HCT116 (cell line): ENCODE data around the gene KRT77. TPM values are rescaled to one million over a fixed set of nuclear protein-coding genes. Genes with fewer than 3 reads are reported as not detected.
A peak's percentile ranks its signal among the peaks of the same experiment; 100 is the strongest.

ENCODE experiments used
- ATAC-seq: fragments of 200-7000 bp; cut with Tn5 transposase; 2 replicates; pipeline ENCODE4 v1.9.1; 2020; ENCODE audit warnings: mild to moderate bottlenecking, moderate library complexity
- BruUV-seq: library from RNA; stranded (reverse); fragments of 400-500 nt; replicated peaks from 2 replicates; lab custom pipeline; 2021; lab: Mats Ljungman, UMichigan
- CTCF ChIA-PET: fragments of 300-600 bp; sonication (Branson Sonifier 250); formaldehyde crosslinking; loops from one replicate; lab custom pipeline; 2021; ENCODE audit warnings: antibody characterized with exemption; lab: Charles Lee
- POLR2A ChIA-PET: fragments of 300-600, 350-600 bp; sonication (Branson Sonifier 250); formaldehyde crosslinking; loops from one replicate; lab custom pipeline; 2021; ENCODE audit warnings: antibody characterized with exemption; lab: Charles Lee
- RAD21 ChIA-PET, 2 experiments: fragments of 300-600 bp; sonication (Branson Sonifier 250); formaldehyde crosslinking; loops; one replicate each; lab custom pipeline; 2023; ENCODE audit warnings: low total read pairs in 2 of 2; ENCODE audit not compliant: uncharacterized antibody in 2 of 2, unreplicated experiment in 2 of 2, low non-redundant PET in 1 of 2; lab: Charles Lee
- DNase-seq: peaks from one replicate; pipeline ENCODE4 v3.0.0-alpha.2; 2010; ENCODE audit warnings: low read depth, low spot score
- H2AFZ ChIP-seq: fragments of 200-600 bp; shearing (Covaris generic), sonication (generic); 2 replicates; pipeline ENCODE4 v1.6.1; 2017; ENCODE audit warnings: low read depth, mixed run types, mixed read lengths, antibody characterized with exemption, low read length; ENCODE audit not compliant: poor library complexity, severe bottlenecking
- H3K27ac ChIP-seq: 2 replicates; pipeline ENCODE4 v1.5.1; 2012; ENCODE audit warnings: low read depth, low read length
- H3K27me3 ChIP-seq: fragments of 200-600 bp; sonication (generic); 2 replicates; pipeline ENCODE4 v1.6.1; 2016; ENCODE audit warnings: mixed run types, low read length, mixed read lengths; ENCODE audit not compliant: insufficient read depth
- H3K36me3 ChIP-seq, 2 experiments: fragments of 200-500 bp in 1 of 2; fragments of 200-600 bp in 1 of 2; sonication (Bioruptor generic) in 1 of 2; sonication (generic) in 1 of 2; 2 replicates each; pipeline versions ENCODE4 v1.5.1 to v1.6.1; 2014 to 2016; ENCODE audit warnings: low read length in 2 of 2, inconsistent platforms in 1 of 2, mixed read lengths in 1 of 2, mixed run types in 1 of 2; ENCODE audit not compliant: insufficient read depth in 2 of 2, control insufficient read depth in 1 of 2
- H3K4me1 ChIP-seq, 2 experiments: fragments of 200-600 bp in 1 of 2; sonication (generic) in 1 of 2; 2 replicates each; pipeline versions ENCODE4 v1.5.1 to v1.6.1; 2012 to 2017; ENCODE audit warnings: low read length in 2 of 2, inconsistent platforms in 1 of 2, mild to moderate bottlenecking in 1 of 2, mixed read lengths in 1 of 2, mixed run types in 1 of 2, moderate library complexity in 1 of 2; ENCODE audit not compliant: insufficient read depth in 2 of 2, control insufficient read depth in 1 of 2
- H3K4me2 ChIP-seq: fragments of 200-600 bp; sonication (generic); 2 replicates; pipeline ENCODE4 v1.6.1; 2017; ENCODE audit warnings: mixed run types, low read length, mixed read lengths
- H3K4me3 ChIP-seq, 2 experiments: fragments of 200-600 bp in 1 of 2; sonication (generic) in 1 of 2; replicated peaks in 1 of 2; 2 replicates each; pipeline ENCODE4 v1.5.1; 2011 to 2016; ENCODE audit warnings: low read length in 2 of 2, control low read depth in 1 of 2, low read depth in 1 of 2, mild to moderate bottlenecking in 1 of 2, mixed read lengths in 1 of 2, mixed run types in 1 of 2
- H3K79me2 ChIP-seq: fragments of 200-600 bp; sonication (generic); 2 replicates; pipeline ENCODE4 v1.6.1; 2017; ENCODE audit warnings: mild to moderate bottlenecking, mixed run types, low read length, moderate library complexity, mixed read lengths; ENCODE audit not compliant: insufficient read depth
- H3K9ac ChIP-seq: fragments of 200-600 bp; sonication (generic); 2 replicates; pipeline ENCODE4 v1.6.1; 2016; ENCODE audit warnings: low read length, mixed read lengths
- H3K9me2 ChIP-seq: fragments of 200-600 bp; sonication (generic), shearing (Covaris generic); 2 replicates; pipeline ENCODE4 v1.6.1; 2017; ENCODE audit warnings: mixed run types, mild to moderate bottlenecking, moderate library complexity; ENCODE audit not compliant: insufficient read depth
- H3K9me3 ChIP-seq, 2 experiments: fragments of 200-500 bp in 1 of 2; fragments of 200-600 bp in 1 of 2; sonication (Bioruptor generic) in 1 of 2; sonication (generic) in 1 of 2; 2 replicates each; pipeline ENCODE4 v1.6.1; 2014 to 2017; ENCODE audit warnings: low read length in 2 of 2, mixed read lengths in 2 of 2, inconsistent platforms in 1 of 2, low read depth in 1 of 2, mild to moderate bottlenecking in 1 of 2, mixed run types in 1 of 2, moderate library complexity in 1 of 2; ENCODE audit not compliant: control insufficient read depth in 1 of 2, insufficient read depth in 1 of 2
- H4K20me1 ChIP-seq: fragments of 200-600 bp; sonication (generic), shearing (Covaris generic); 2 replicates; pipeline ENCODE4 v1.6.1; 2017; ENCODE audit warnings: mixed run types, mild to moderate bottlenecking, moderate library complexity; ENCODE audit not compliant: insufficient read depth
- CTCF ChIP-seq, 3 experiments: fragments of 200-600 bp in 1 of 3; sonication (generic) in 1 of 3; IDR thresholded peaks in 2 of 3; conservative IDR thresholded peaks in 1 of 3; 2 replicates each; pipeline ENCODE4 v1.5.1; 2012 to 2017; ENCODE audit warnings: low read depth in 2 of 3, low read length in 2 of 3, antibody characterized with exemption in 1 of 3, borderline replicate concordance in 1 of 3, control low read depth in 1 of 3, mild to moderate bottlenecking in 1 of 3, mixed read lengths in 1 of 3, mixed run types in 1 of 3, moderate library complexity in 1 of 3; ENCODE audit not compliant: insufficient read depth in 1 of 3
- ELF1 ChIP-seq: IDR thresholded peaks from 2 replicates; pipeline ENCODE4 v1.6.1; 2012; ENCODE audit warnings: low read depth, borderline replicate concordance
- MAX ChIP-seq: IDR thresholded peaks from 2 replicates; pipeline ENCODE4 v1.6.1; 2012
- RAD21 ChIP-seq: IDR thresholded peaks from 2 replicates; pipeline ENCODE4 v1.6.1; 2012; ENCODE audit warnings: low read depth, mild to moderate bottlenecking
- SP1 ChIP-seq: IDR thresholded peaks from 2 replicates; pipeline ENCODE4 v1.6.1; 2012; ENCODE audit warnings: low read depth
- SRF ChIP-seq: IDR thresholded peaks from 2 replicates; pipeline ENCODE4 v1.6.1; 2012; ENCODE audit warnings: low read depth
- ZBTB33 ChIP-seq: IDR thresholded peaks from 2 replicates; pipeline ENCODE4 v1.6.1; 2011; ENCODE audit warnings: mild to moderate bottlenecking, low read length, moderate library complexity; ENCODE audit not compliant: insufficient replicate concordance; ENCODE audit errors: extremely low read depth
- intact Hi-C: fragments of 100-400 bp; cut with micrococcal nuclease; formaldehyde crosslinking; loops from 2 replicates; pipeline ENCODE4 v1.10.0; 2022
- total RNA-seq: library from RNA; stranded (reverse); gene quantifications from one replicate; pipeline ENCODE4 v1.2.1, GENCODE V29; 2021; ENCODE audit not compliant: unreplicated experiment

KRT77 gene
- total RNA-seq, 1 experiment from 2014 or later, result not detected

GRCh38 chr12:52697058-52697582 is 6.2 kb downstream of the KRT77 start:
- ATAC-seq, result no peak
- CTCF ChIA-PET, result no interaction called here

GRCh38 chr12:52696588-52696987 is 6.7 kb downstream of the KRT77 start:
- H3K79me2 ChIP-seq, result no peaks in the 10 kb centered on the region
- no peaks in the 10 kb centered on the region for H3K9me3 ChIP-seq
- no peaks in the 10 kb centered on the region for H3K36me3 ChIP-seq
- intact Hi-C loops, result no loop called here
- no peak overlapping the region for H2AFZ ChIP-seq
- CTCF ChIA-PET, result no interaction called here
- RAD21 ChIA-PET, result no interaction called here
- H3K4me3 ChIP-seq, result no peak overlapping the region
- TF ChIP-seq MAX, result no peak
- TF ChIP-seq SP1, result no peak
- TF ChIP-seq ZBTB33, result no peak
- no peak for TF ChIP-seq ELF1
- BruUV-seq, result no TSS peak
- POLR2A ChIA-PET, result no interaction called here
- ATAC-seq (no peak), DNase-seq (no peak)
- peaks cover 7% of the 10 kb centered on the region; the same call in 1 of the 2 replicates for H3K27me3 ChIP-seq
- H3K9me2 ChIP-seq, result no peaks in the 10 kb centered on the region
- H4K20me1 ChIP-seq, result no peaks in the 10 kb centered on the region
- H3K27ac ChIP-seq, result no peak overlapping the region
- H3K4me1 ChIP-seq, result no peaks in the 10 kb centered on the region
- no peak overlapping the region for H3K4me2 ChIP-seq
- no peak overlapping the region for H3K9ac ChIP-seq

More at GRCh38 chr12:52697058-52697582, 6.2 kb downstream of the KRT77 start:
- H3K36me3 ChIP-seq, result no peaks in the 10 kb centered on the region
- no peak overlapping the region for H2AFZ ChIP-seq
- H3K4me2 ChIP-seq, result no peak overlapping the region
- H3K79me2 ChIP-seq, result no peaks in the 10 kb centered on the region
- no peak overlapping the region for H3K27ac ChIP-seq
- H4K20me1 ChIP-seq, result no peaks in the 10 kb centered on the region
- intact Hi-C loops, result no loop called here
- no peaks in the 10 kb centered on the region for H3K9me2 ChIP-seq
- H3K4me1 ChIP-seq, result no peaks in the 10 kb centered on the region
- POLR2A ChIA-PET, result no interaction called here
- no TSS peak for BruUV-seq
- peaks cover 7% of the 10 kb centered on the region; the same call in 1 of the 2 replicates for H3K27me3 ChIP-seq
- no peaks in the 10 kb centered on the region for H3K9me3 ChIP-seq
- TF ChIP-seq CTCF (IDR thresholded peaks at IDR 0.05 in 2 of 3, conservative IDR thresholded peaks at IDR 0.05 in 1 of 3; ENCODE audit: borderline replicate concordance in 1 of 3, insufficient read depth in 1 of 3, low read depth in 2 of 3, low read length in 2 of 3), result peak in 1 of 3 experiments; percentile 26; a peak in 1 of 6 replicates
- TF ChIP-seq RAD21, result no peak
- TF ChIP-seq SRF, result no peak
- TF ChIP-seq, all 23 proteins: peak for 1
- no peak overlapping the region for H3K4me3 ChIP-seq
- DNase-seq, result no peak
- no peak overlapping the region for H3K9ac ChIP-seq
- RAD21 ChIA-PET, result no interaction called here
